HG03045 (cell line): Measurements from ENCODE around the gene NOVA2.

Experiments
- ATAC-seq: cut with Tn5 transposase; IDR thresholded peaks from one replicate; pipeline ENCODE4 v1.9.1; 2021; ENCODE audit warnings: mild to moderate bottlenecking, moderate library complexity; ENCODE audit not compliant: unreplicated experiment

Gene NOVA2

GRCh38 chr19:46002678-46003275, 29.1 kb upstream of the NOVA2 start:
- no peak for ATAC-seq

GRCh38 chr19:46000491-46001246, 27.0 kb upstream of the NOVA2 start:
- no peak for ATAC-seq

GRCh38 chr19:45999653-46000121, 26.0 kb upstream of the NOVA2 start:
- ATAC-seq = no peak

- no peak for ATAC-seq
These were observed 25.2 kb upstream of the NOVA2 start for GRCh38 chr19:45998834-45999233.

- ATAC-seq = no peak
These were observed 23.3 kb upstream of the NOVA2 start for GRCh38 chr19:45996933-45997332.

- ATAC-seq = no peak
These were observed 22.2 kb upstream of the NOVA2 start for GRCh38 chr19:45995715-45996385.

GRCh38 chr19:45994998-45995714, 21.5 kb upstream of the NOVA2 start, which contains the start of gene CCDC61:
Gene CCDC61, plus strand, starts transcription at chr19:45995467. Its CDS starts 7,552 bp downstream, at chr19:46003019.
- peak; percentile 96 for ATAC-seq

GRCh38 chr19:45994456-45994997, 20.9 kb upstream of the NOVA2 start:
- peak; percentile 1 for ATAC-seq

- no peak for ATAC-seq
These were observed 16.6 kb upstream of the NOVA2 start for GRCh38 chr19:45990113-45990728.

GRCh38 chr19:45985321-45985720, 11.7 kb upstream of the NOVA2 start:
- ATAC-seq = no peak

- no peak for ATAC-seq
These were observed 7.7 kb upstream of the NOVA2 start for GRCh38 chr19:45981350-45981749.

- no peak for ATAC-seq
These were observed 4.5 kb upstream of the NOVA2 start for GRCh38 chr19:45978156-45978555.

- ATAC-seq = no peak
These were observed 2.5 kb upstream of the NOVA2 start for GRCh38 chr19:45976178-45976577.

- no peak for ATAC-seq
These were observed 1.8 kb upstream of the NOVA2 start for GRCh38 chr19:45975306-45976070.

GRCh38 chr19:45972947-45973540, 621 bp downstream of the NOVA2 start:
- no peak for ATAC-seq

GRCh38 chr19:45972081-45972946, 1.4 kb downstream of the NOVA2 start:
- ATAC-seq = no peak

GRCh38 chr19:45971260-45971902, 2.3 kb downstream of the NOVA2 start:
- no peak for ATAC-seq

GRCh38 chr19:45969676-45970075, 4.0 kb downstream of the NOVA2 start:
- no peak for ATAC-seq
